Measurements from ENCODE around the gene OTOP2. TPM values are rescaled to one million over a fixed set of nuclear protein-coding genes. Genes with fewer than 3 reads are reported as not detected.
A peak's percentile ranks its signal among the peaks of the same experiment; 100 is the strongest.
"Not testable (repeated sequence)": the region's sequence is repeated elsewhere in the genome, so short reads cannot be mapped to it uniquely, and the experiment has no call there.

The OTOP2 gene
- total RNA-seq, 1 experiment from 2014 or later = not detected

- no peak for DNase-seq
- Histone ChIP-seq H3K27ac (peak overlapping the region; percentile 44), H3K4me3 (no peak overlapping the region), H3K4me1 (peaks cover 5% of the 10 kb centered on the region), H3K27me3 (peaks cover 20% of the 10 kb centered on the region), H3K36me3 (no peaks in the 10 kb centered on the region), H3K9me3 (replicated peaks) (no peaks in the 10 kb centered on the region)
Observed at GRCh38 chr17:74977802-74978201, 53.7 kb downstream of the OTOP2 start.

DNA sequence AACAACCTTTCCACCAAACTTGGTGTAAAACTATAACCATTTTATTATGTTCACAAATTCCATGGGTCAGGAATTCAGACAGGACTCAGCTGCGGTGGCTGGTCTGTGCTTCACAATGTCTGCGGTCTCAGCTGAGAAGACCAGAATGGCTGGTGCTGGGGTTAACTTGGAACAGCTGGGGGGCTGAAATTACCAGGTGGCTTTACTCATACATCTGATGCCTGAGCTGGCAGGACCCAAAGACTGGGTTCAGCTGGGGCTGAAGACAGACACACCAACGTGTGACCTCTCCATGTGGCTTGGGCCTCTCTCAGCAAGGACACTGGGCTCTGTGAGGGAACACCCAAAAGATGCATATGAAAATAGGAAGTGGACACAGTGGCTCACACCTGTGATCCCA is 54.2 kb downstream of the OTOP2 start:
- Histone ChIP-seq H3K27ac (peak overlapping the region; percentile 44), H3K9me3 (replicated peaks) (no peaks in the 10 kb centered on the region), H3K4me3 (no peak overlapping the region), H3K36me3 (no peaks in the 10 kb centered on the region), H3K4me1 (peaks cover 5% of the 10 kb centered on the region), H3K27me3 (peaks cover 16% of the 10 kb centered on the region)
- peak; percentile 36 to 38 for DNase-seq

DNA sequence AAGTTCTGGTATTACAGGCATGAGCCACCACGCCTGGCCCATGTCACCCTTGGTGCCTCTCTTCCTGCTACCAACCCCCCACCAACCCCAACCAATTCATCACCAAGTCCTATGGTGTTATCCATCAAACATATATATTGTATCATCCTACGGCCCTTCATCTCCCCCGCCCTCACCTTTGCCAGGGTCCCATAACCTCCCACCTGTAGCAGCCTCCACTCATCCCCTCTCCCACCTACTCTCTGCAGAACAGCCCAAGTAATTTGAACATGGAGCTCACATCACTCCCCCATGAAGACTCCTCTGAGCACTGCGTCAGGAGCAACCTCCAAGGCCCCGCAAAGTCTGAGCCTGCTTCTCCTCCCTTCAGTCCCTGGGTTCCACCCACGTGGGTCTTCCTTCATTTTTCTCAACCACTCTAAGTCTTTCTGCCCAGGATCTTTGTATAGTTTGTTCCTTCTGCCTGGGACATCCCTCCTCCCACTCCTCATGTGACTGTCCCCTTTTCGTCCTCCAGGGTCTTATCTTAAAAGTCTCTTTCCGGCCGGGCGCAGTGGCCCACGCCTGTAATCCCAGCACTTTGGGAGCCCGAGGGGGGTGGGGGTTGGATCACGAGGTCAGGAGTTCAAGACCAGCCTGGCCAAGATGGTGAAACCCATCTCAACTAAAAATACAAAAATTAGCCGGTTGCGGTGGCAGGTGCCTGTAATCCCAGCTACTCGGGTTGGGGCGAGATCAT is 55.5 kb downstream of the OTOP2 start:
- peaks cover 5% of the 10 kb centered on the region for H3K4me1 ChIP-seq

DNA sequence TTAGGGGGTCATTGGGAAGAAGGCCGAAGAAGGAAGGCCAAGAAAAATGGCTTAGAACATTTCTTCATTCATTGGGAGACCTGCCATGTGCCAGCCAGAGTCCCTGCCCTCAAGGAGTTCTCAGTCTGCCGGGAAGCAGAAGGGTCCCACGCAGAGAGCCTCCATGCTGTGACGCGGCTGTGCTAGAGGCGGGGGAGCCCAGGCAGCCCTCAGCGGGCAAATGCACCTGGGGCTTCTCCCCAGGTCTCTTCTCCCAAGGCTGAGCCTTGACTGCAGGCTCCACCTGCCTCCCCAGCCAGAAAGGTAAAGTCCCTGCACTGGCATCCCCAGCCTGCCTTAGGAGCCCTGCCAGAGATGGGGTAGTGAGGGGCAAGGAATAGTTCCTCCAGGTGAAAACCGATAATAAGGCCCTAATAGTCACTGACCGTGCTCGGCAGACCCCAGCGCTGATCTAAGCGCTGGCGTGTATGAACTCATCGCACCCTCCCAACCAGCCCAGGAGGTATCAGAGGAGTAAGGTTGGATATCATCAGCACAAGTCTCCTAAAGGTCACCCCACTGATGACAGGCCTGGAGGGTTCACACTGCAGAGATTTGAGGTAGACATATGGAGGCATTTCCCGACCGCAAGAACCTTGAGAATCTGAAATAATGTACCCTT is 57.4 kb downstream of the OTOP2 start:
- H3K27me3 ChIP-seq = no peaks in the 10 kb centered on the region
- H3K9me3 ChIP-seq (replicated peaks) = no peaks in the 10 kb centered on the region
- no peaks in the 10 kb centered on the region for H3K36me3 ChIP-seq
- H3K4me1 ChIP-seq = peaks cover 5% of the 10 kb centered on the region
- peak overlapping the region; percentile 63 for H3K4me3 ChIP-seq
- no peak for DNase-seq
- peak overlapping the region; percentile 24; the same call in 1 of the 2 replicates for H3K27ac ChIP-seq

More for the DNA sequence above, 55.5 kb downstream of the OTOP2 start:
- Histone ChIP-seq H3K4me3 (no peak overlapping the region), H3K9me3 (replicated peaks) (no peaks in the 10 kb centered on the region), H3K27ac (no peak overlapping the region), H3K36me3 (no peaks in the 10 kb centered on the region), H3K27me3 (peaks cover 6% of the 10 kb centered on the region)
- no peak for DNase-seq

- peak overlapping the region; percentile 63 for H3K4me3 ChIP-seq
- H3K4me1 ChIP-seq = peaks cover 5% of the 10 kb centered on the region
- no peaks in the 10 kb centered on the region for H3K36me3 ChIP-seq
- DNase-seq = peak; percentile 76 to 77
- peak overlapping the region; percentile 24; the same call in 1 of the 2 replicates for H3K27ac ChIP-seq
- H3K9me3 ChIP-seq (replicated peaks) = no peaks in the 10 kb centered on the region
- no peaks in the 10 kb centered on the region for H3K27me3 ChIP-seq
Observed at GRCh38 chr17:74981979-74982662, 58.0 kb downstream of the OTOP2 start.

GRCh38 chr17:74982663-74983313 is 58.7 kb downstream of the OTOP2 start:
- H3K4me1 ChIP-seq; H3K9me3 ChIP-seq (replicated peaks); H3K27me3 ChIP-seq; H3K36me3 ChIP-seq; DNase-seq; H3K27ac ChIP-seq: not testable (repeated sequence)
- peak overlapping the region; percentile 63 for H3K4me3 ChIP-seq

Other genes starting within 250 kb of the OTOP2 start
- not detected in 2 replicates for gene CD300LF, start 211.3 kb upstream of the OTOP2 start, total RNA-seq (2014; rRNA removed; shearing (Covaris generic))
- 1.3 and 3.0 TPM in 2 replicates for gene RAB37, start 187.0 kb upstream of the OTOP2 start, total RNA-seq (2014; rRNA removed; shearing (Covaris generic))
- gene NHERF1, start 175.6 kb upstream of the OTOP2 start, total RNA-seq (2014; rRNA removed; shearing (Covaris generic)) = 42.0 and 45.4 TPM in 2 replicates
- gene NAT9, start 147.9 kb upstream of the OTOP2 start, total RNA-seq (2014; rRNA removed; shearing (Covaris generic)) = 47.7 and 50.1 TPM in 2 replicates
- not detected in 2 replicates for gene GRIN2C, start 64.4 kb upstream of the OTOP2 start, total RNA-seq (2014; rRNA removed; shearing (Covaris generic))
- 6.7 and 7.2 TPM in 2 replicates for gene FDXR, start 51.3 kb upstream of the OTOP2 start, total RNA-seq (2014; rRNA removed; shearing (Covaris generic))
- not detected in 2 replicates for gene FADS6, start 30.6 kb upstream of the OTOP2 start, total RNA-seq (2014; rRNA removed; shearing (Covaris generic))
- gene USH1G, start 1.0 kb upstream of the OTOP2 start, total RNA-seq (2014; rRNA removed; shearing (Covaris generic)) = 0.08 and 0.14 TPM in 2 replicates
- not detected in 2 replicates for gene OTOP3, start 11.6 kb downstream of the OTOP2 start, total RNA-seq (2014; rRNA removed; shearing (Covaris generic))
- gene HID1, start 48.5 kb downstream of the OTOP2 start, total RNA-seq (2014; rRNA removed; shearing (Covaris generic)) = 0.71 and 1.7 TPM in 2 replicates
- gene CDR2L, start 63.4 kb downstream of the OTOP2 start, total RNA-seq (2014; rRNA removed; shearing (Covaris generic)) = 10.9 and 11.3 TPM in 2 replicates
- 39.6 and 39.8 TPM in 2 replicates for gene MRPL58, start 88.4 kb downstream of the OTOP2 start, total RNA-seq (2014; rRNA removed; shearing (Covaris generic))
- 337 and 350 TPM in 2 replicates for gene ATP5PD, start 122.7 kb downstream of the OTOP2 start, total RNA-seq (2014; rRNA removed; shearing (Covaris generic))
- 34.4 and 34.5 TPM in 2 replicates for gene KCTD2, start 123.0 kb downstream of the OTOP2 start, total RNA-seq (2014; rRNA removed; shearing (Covaris generic))
- gene SLC16A5, start 163.7 kb downstream of the OTOP2 start, total RNA-seq (2014; rRNA removed; shearing (Covaris generic)) = 0.04 TPM in 1 of 2 replicates, not detected in the other
- gene ARMC7, start 185.7 kb downstream of the OTOP2 start, total RNA-seq (2014; rRNA removed; shearing (Covaris generic)) = 9.6 and 10.9 TPM in 2 replicates
- 34.5 and 36.0 TPM in 2 replicates for gene NT5C, start 207.5 kb downstream of the OTOP2 start, total RNA-seq (2014; rRNA removed; shearing (Covaris generic))
- 313 and 320 TPM in 2 replicates for gene JPT1, start 230.2 kb downstream of the OTOP2 start, total RNA-seq (2014; rRNA removed; shearing (Covaris generic))